ENCODE measurements around the gene TOPBP1.

DNA sequence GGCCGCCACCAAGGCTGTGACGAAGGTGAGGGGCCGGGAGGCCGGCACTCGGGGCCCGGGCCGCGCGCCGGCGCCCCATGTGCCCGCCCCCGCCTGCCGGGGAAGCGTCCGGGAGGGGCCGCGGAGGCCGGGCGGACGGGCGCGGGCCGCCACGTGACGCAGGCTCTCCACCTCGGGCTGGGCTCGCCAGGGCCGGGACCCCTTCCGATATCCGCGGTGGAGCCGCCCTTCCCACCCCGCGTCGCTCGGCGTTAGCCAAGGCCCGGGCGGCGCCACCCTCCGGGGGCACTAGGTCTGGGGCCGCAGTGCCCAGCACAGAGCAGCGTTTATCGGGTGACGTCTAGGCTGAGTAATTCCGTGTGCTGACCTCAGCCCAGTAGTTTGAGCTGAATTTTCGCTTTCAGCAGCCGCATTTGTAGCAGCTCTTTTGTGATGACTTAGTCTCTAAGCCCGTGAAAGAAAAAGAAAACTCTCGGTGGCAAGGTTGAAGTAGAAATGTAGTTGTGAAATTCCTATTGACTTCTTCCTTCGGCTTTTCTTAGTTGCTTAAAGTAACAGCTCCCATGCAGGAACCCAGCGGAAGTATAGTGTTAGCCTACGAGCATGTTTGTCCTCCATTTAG, 87.4 kb downstream of the TOPBP1 start:
- no peak for TF ChIP-seq POLR2AphosphoS5 (IDR thresholded peaks at IDR 0.05; ENCODE audit: low read depth, low read length)
- 0 out of 2 replicates have a peak, but pooled peaks have one; percentile 9 for TF ChIP-seq TAF1 (IDR thresholded peaks at IDR 0.05; ENCODE audit: borderline replicate concordance, insufficient read depth, low read length)
- TF ChIP-seq, protein P1, sequence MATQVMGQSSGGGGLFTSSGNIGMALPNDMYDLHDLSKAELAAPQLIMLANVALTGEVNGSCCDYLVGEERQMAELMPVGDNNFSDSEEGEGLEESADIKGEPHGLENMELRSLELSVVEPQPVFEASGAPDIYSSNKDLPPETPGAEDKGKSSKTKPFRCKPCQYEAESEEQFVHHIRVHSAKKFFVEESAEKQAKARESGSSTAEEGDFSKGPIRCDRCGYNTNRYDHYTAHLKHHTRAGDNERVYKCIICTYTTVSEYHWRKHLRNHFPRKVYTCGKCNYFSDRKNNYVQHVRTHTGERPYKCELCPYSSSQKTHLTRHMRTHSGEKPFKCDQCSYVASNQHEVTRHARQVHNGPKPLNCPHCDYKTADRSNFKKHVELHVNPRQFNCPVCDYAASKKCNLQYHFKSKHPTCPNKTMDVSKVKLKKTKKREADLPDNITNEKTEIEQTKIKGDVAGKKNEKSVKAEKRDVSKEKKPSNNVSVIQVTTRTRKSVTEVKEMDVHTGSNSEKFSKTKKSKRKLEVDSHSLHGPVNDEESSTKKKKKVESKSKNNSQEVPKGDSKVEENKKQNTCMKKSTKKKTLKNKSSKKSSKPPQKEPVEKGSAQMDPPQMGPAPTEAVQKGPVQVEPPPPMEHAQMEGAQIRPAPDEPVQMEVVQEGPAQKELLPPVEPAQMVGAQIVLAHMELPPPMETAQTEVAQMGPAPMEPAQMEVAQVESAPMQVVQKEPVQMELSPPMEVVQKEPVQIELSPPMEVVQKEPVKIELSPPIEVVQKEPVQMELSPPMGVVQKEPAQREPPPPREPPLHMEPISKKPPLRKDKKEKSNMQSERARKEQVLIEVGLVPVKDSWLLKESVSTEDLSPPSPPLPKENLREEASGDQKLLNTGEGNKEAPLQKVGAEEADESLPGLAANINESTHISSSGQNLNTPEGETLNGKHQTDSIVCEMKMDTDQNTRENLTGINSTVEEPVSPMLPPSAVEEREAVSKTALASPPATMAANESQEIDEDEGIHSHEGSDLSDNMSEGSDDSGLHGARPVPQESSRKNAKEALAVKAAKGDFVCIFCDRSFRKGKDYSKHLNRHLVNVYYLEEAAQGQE (IDR thresholded peaks at IDR 0.05; ENCODE audit: insufficient read depth in 1 of 2, low read depth in 2 of 2, low read length in 2 of 2) = no peak
- no peak for TF ChIP-seq SIN3A (IDR thresholded peaks at IDR 0.05; ENCODE audit: borderline replicate concordance, insufficient read depth, low read length)
- TF ChIP-seq FOXP2 (optimal IDR thresholded peaks at IDR 0.05; ENCODE audit: borderline replicate concordance, extremely low read depth, extremely low read length, insufficient read depth) = peak; percentile 24
